Breast epithelium (tissue), 4 donors: ENCODE measurements around the gene TSPAN4. TPM values are rescaled to one million over a fixed set of nuclear protein-coding genes. Genes with fewer than 3 reads are reported as not detected.

Experiments
- DNase-seq, 2 donors: peaks; one replicate each; pipeline ENCODE4 v3.0.0-alpha.2; 2019; ENCODE audit warnings: low spot score in 2 of 2
- H3K27ac ChIP-seq, 2 donors: fragments of 200-600 bp; sonication (generic) in 1 of 2; one replicate each; pipeline ENCODE4 v1.5.1; 2016 to 2019; ENCODE audit warnings: mild to moderate bottlenecking in 1 of 2
- H3K27me3 ChIP-seq, 2 donors: fragments of 200-600 bp; sonication (generic) in 1 of 2; one replicate each; pipeline versions ENCODE4 v1.5.1 to v1.6.0; 2017 to 2019; ENCODE audit warnings: control low read depth in 1 of 2, mild to moderate bottlenecking in 1 of 2
- H3K36me3 ChIP-seq: fragments of 200-600 bp; one replicate; pipeline ENCODE4 v1.5.1; 2019
- H3K4me1 ChIP-seq, 2 donors: fragments of 200-600 bp; sonication (generic); one replicate each; pipeline ENCODE4 v1.5.1; 2016 to 2019; ENCODE audit warnings: control low read depth in 1 of 2
- H3K4me3 ChIP-seq, 3 donors: fragments of 200-600 bp; sonication (generic); 1 replicate in 2 of 3; 2 replicates in 1 of 3; pipeline ENCODE4 v1.5.1; 2016 to 2019; ENCODE audit warnings: mild to moderate bottlenecking in 3 of 3, moderate library complexity in 2 of 3
- H3K9me3 ChIP-seq, 2 donors: fragments of 200-600 bp; sonication (generic) in 1 of 2; one replicate each; pipeline ENCODE4 v1.5.1; 2016 to 2019; ENCODE audit warnings: control low read depth in 1 of 2
- CTCF ChIP-seq, 3 donors: fragments of 450-650 bp; IDR thresholded peaks; one replicate each; pipeline ENCODE4 v1.5.1; 2016 to 2017; ENCODE audit warnings: antibody characterized with exemption in 3 of 3, mild to moderate bottlenecking in 3 of 3, moderate library complexity in 3 of 3
- POLR2A ChIP-seq: fragments of 450-650 bp; IDR thresholded peaks from one replicate; pipeline ENCODE4 v1.6.1; 2016; ENCODE audit warnings: antibody characterized with exemption, mild to moderate bottlenecking, moderate library complexity
- POLR2AphosphoS5 ChIP-seq, 3 donors: sonication (generic); formaldehyde crosslinking; IDR thresholded peaks; one replicate each; pipeline ENCODE4 v1.6.1; 2017; ENCODE audit warnings: antibody characterized with exemption in 3 of 3
- intact Hi-C: fragments of 100-400 bp; cut with DNase I; formaldehyde crosslinking; loops from one replicate; pipeline ENCODE4 v1.15.1; 2023; ENCODE audit warnings: low total_unique reads
- total RNA-seq, 3 donors: library from RNA; depleted of rRNA; stranded (reverse); fragments of >200 nt; gene quantifications; one replicate each; pipeline ENCODE4 v1.1.0, GENCODE V29; 2016

TSPAN4 gene
- total RNA-seq, 3 donors from 2014 or later = 72.4 to 217 (median 107) TPM

GRCh38 chr11:882596-882995 lies 39.9 kb downstream of the TSPAN4 start:
- H3K36me3 ChIP-seq = no peaks in the 10 kb centered on the region
- intact Hi-C loops = no loop called here
- DNase-seq = peak in 1 of 2 donors; percentile 43
- no peaks in the 10 kb centered on the region for H3K4me1 ChIP-seq
- TF ChIP-seq POLR2AphosphoS5 (IDR thresholded peaks at IDR 0.05) (no peak), POLR2A (no peak), CTCF (IDR thresholded peaks at IDR 0.05) (no peak)
- no peak overlapping the region for H3K4me3 ChIP-seq
- H3K27ac ChIP-seq = peak overlapping the region; percentile 62 to 68
- H3K27me3 ChIP-seq = no peaks in the 10 kb centered on the region
- no peaks in the 10 kb centered on the region for H3K9me3 ChIP-seq

- intact Hi-C loops = no loop called here
Measured at GRCh38 chr11:883527-883926, 40.9 kb downstream of the TSPAN4 start.

GRCh38 chr11:884578-885070 lies 42.0 kb downstream of the TSPAN4 start:
- TF ChIP-seq CTCF (IDR thresholded peaks at IDR 0.05) (no peak), POLR2A (no peak), POLR2AphosphoS5 (IDR thresholded peaks at IDR 0.05) (no peak)
- no peaks in the 10 kb centered on the region for H3K9me3 ChIP-seq
- H3K4me3 ChIP-seq = no peak overlapping the region
- H3K27ac ChIP-seq = no peak overlapping the region
- no peaks in the 10 kb centered on the region for H3K4me1 ChIP-seq
- intact Hi-C loops = no loop called here
- no peaks in the 10 kb centered on the region for H3K27me3 ChIP-seq
- no peaks in the 10 kb centered on the region for H3K36me3 ChIP-seq
- DNase-seq = no peak

More at GRCh38 chr11:883527-883926, 40.9 kb downstream of the TSPAN4 start:
- Histone ChIP-seq H3K9me3 (no peaks in the 10 kb centered on the region), H3K4me1 (no peaks in the 10 kb centered on the region), H3K36me3 (no peaks in the 10 kb centered on the region), H3K27me3 (no peaks in the 10 kb centered on the region), H3K27ac (no peak overlapping the region), H3K4me3 (no peak overlapping the region)
- no peak for DNase-seq
- TF ChIP-seq POLR2AphosphoS5 (IDR thresholded peaks at IDR 0.05) (no peak), CTCF (IDR thresholded peaks at IDR 0.05) (no peak), POLR2A (no peak)

- Histone ChIP-seq H3K9me3 (no peaks in the 10 kb centered on the region), H3K27ac (no peak overlapping the region), H3K4me1 (no peaks in the 10 kb centered on the region), H3K27me3 (no peaks in the 10 kb centered on the region), H3K36me3 (no peaks in the 10 kb centered on the region), H3K4me3 (no peak overlapping the region)
- TF ChIP-seq POLR2AphosphoS5 (IDR thresholded peaks at IDR 0.05) (no peak), POLR2A (no peak)
- DNase-seq = no peak
- intact Hi-C loops = no loop called here
Measured at GRCh38 chr11:886568-886967, 43.9 kb downstream of the TSPAN4 start.

DNA sequence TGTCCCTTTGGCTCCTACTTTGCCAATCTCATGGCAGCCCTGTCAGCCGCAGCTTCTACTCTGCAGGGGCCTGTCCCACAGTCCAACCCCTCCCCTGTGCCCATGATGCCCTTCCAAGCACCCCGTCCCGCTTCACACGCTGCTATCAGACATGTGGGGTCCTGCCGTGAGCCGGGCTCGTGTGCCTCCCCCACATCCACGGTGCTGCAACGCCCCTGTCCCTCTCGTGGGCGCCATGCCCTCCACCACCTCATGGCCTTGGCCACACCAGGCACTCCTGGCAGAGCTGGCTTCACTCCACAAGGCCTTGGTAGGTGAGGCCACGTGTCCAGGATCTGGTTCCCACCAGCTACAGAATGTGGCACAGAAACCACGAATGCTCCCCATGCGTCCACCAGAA lies 44.9 kb downstream of the TSPAN4 start:
- no peaks in the 10 kb centered on the region for H3K9me3 ChIP-seq
- TF ChIP-seq CTCF (IDR thresholded peaks at IDR 0.05) = no peak
- no peak for TF ChIP-seq POLR2AphosphoS5 (IDR thresholded peaks at IDR 0.05)
- TF ChIP-seq POLR2A = no peak
- no peak overlapping the region for H3K27ac ChIP-seq
- H3K4me1 ChIP-seq = no peaks in the 10 kb centered on the region
- DNase-seq = no peak
- no peaks in the 10 kb centered on the region for H3K27me3 ChIP-seq
- H3K4me3 ChIP-seq = no peak overlapping the region
- intact Hi-C loops = no loop called here
- no peaks in the 10 kb centered on the region for H3K36me3 ChIP-seq
